ENCODE measurements around the gene SH2D2A. TPM values are rescaled to one million over a fixed set of nuclear protein-coding genes. Genes with fewer than 3 reads are reported as not detected.

Gene SH2D2A
- total RNA-seq = 1.0 and 1.1 TPM in 2 replicates
- long read RNA-seq = 0 reads

- Mint-ChIP-seq H3K4me1 (peaks cover 17% of the 10 kb centered on the region), H3K27me3 (ENCODE audit: low read depth) (peaks cover 54% of the 10 kb centered on the region), H3K36me3 (ENCODE audit: low read depth) (no peaks in the 10 kb centered on the region), H3K4me3 (no peak within 1 kb of the TSS), H3K27ac (ENCODE audit: unreplicated experiment) (no peak within 1 kb of the TSS), H3K9me3 (peaks cover 4% of the 10 kb centered on the region)
- no peak for DNase-seq (ENCODE audit: low read depth, low spot score)
- TF ChIP-seq CTCF (conservative IDR thresholded peaks at IDR 0.05) = no peak
Observed at GRCh38 chr1:156816561-156817328, at the start of gene SH2D2A. SH2D2A (minus strand) TSS chr1:156816848; CDS start chr1:156816708, 140 bp downstream.

GRCh38 chr1:156865865-156866248 is 49.2 kb upstream of the SH2D2A start:
- Mint-ChIP-seq H3K4me1 (peaks cover 30% of the 10 kb centered on the region), H3K27me3 (ENCODE audit: low read depth) (peaks cover 44% of the 10 kb centered on the region), H3K4me3 (no peak overlapping the region), H3K27ac (ENCODE audit: unreplicated experiment) (no peak overlapping the region), H3K9me3 (no peaks in the 10 kb centered on the region), H3K36me3 (ENCODE audit: low read depth) (no peaks in the 10 kb centered on the region)
- no peak for DNase-seq (ENCODE audit: low read depth, low spot score)
- TF ChIP-seq CTCF (conservative IDR thresholded peaks at IDR 0.05) = no peak

- peaks cover 33% of the 10 kb centered on the region for H3K4me1 Mint-ChIP-seq
- H3K27me3 Mint-ChIP-seq (ENCODE audit: low read depth) = peaks cover 48% of the 10 kb centered on the region
- TF ChIP-seq CTCF (conservative IDR thresholded peaks at IDR 0.05) = no peak
Observed at GRCh38 chr1:156865258-156865657, 48.6 kb upstream of the SH2D2A start.

GRCh38 chr1:156864796-156865195 is 48.1 kb upstream of the SH2D2A start:
- Mint-ChIP-seq H3K27me3 (ENCODE audit: low read depth) (peaks cover 53% of the 10 kb centered on the region), H3K27ac (ENCODE audit: unreplicated experiment) (no peak overlapping the region), H3K9me3 (no peaks in the 10 kb centered on the region), H3K36me3 (ENCODE audit: low read depth) (no peaks in the 10 kb centered on the region), H3K4me3 (no peak overlapping the region), H3K4me1 (peaks cover 36% of the 10 kb centered on the region)
- no peak for TF ChIP-seq CTCF (conservative IDR thresholded peaks at IDR 0.05)
- DNase-seq (ENCODE audit: low read depth, low spot score) = no peak

More at GRCh38 chr1:156865258-156865657, 48.6 kb upstream of the SH2D2A start:
- no peak for DNase-seq (ENCODE audit: low read depth, low spot score)
- no peaks in the 10 kb centered on the region for H3K9me3 Mint-ChIP-seq
- no peak overlapping the region for H3K27ac Mint-ChIP-seq (ENCODE audit: unreplicated experiment)
- no peak overlapping the region for H3K4me3 Mint-ChIP-seq
- no peaks in the 10 kb centered on the region for H3K36me3 Mint-ChIP-seq (ENCODE audit: low read depth)

- Mint-ChIP-seq H3K4me1 (peaks cover 38% of the 10 kb centered on the region), H3K36me3 (ENCODE audit: low read depth) (no peaks in the 10 kb centered on the region), H3K27ac (ENCODE audit: unreplicated experiment) (no peak overlapping the region), H3K9me3 (no peaks in the 10 kb centered on the region), H3K4me3 (no peak overlapping the region), H3K27me3 (ENCODE audit: low read depth) (peaks cover 59% of the 10 kb centered on the region)
- no peak for TF ChIP-seq CTCF (conservative IDR thresholded peaks at IDR 0.05)
- DNase-seq (ENCODE audit: low read depth, low spot score) = no peak
Observed at GRCh38 chr1:156863631-156864030, 47.0 kb upstream of the SH2D2A start.

Data from neural crest cell (in vitro differentiated cells).